A549 treated with ZK216348 at 1 μM for 4 hours (cell line): ENCODE data around the gene C12orf43. TPM values are rescaled to one million over a fixed set of nuclear protein-coding genes. Genes with fewer than 3 reads are reported as not detected.

ENCODE experiments used
- total RNA-seq: library from RNA; stranded (reverse); fragments of 200-300 nt; extraction: Qiagen RNA extraction; gene quantifications from 5 replicates; pipeline ENCODE4 v1.2.3, GENCODE V29; 2022; ENCODE audit warnings: low read depth

Gene C12orf43, protein sequence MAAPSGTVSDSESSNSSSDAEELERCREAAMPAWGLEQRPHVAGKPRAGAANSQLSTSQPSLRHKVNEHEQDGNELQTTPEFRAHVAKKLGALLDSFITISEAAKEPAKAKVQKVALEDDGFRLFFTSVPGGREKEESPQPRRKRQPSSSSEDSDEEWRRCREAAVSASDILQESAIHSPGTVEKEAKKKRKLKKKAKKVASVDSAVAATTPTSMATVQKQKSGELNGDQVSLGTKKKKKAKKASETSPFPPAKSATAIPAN
- total RNA-seq, result 20.5 to 25.6 TPM (median 24.5 TPM) in 5 replicates

GRCh38 chr12:121015825-121016766 is at the start of gene C12orf43:
Gene C12orf43, minus strand, starts transcription at chr12:121016487. Its CDS starts 13 bp downstream, at chr12:121016474.

GRCh38 chr12:121038861-121039668 is 22.8 kb upstream of the C12orf43 start, which contains the start of gene OASL:
Gene OASL, minus strand, starts transcription at chr12:121039246. Its CDS starts 275 bp downstream, at chr12:121038971.

GRCh38 chr12:120978296-120979219 is 37.7 kb downstream of the C12orf43 start, which contains the start of gene HNF1A:
Gene HNF1A, plus strand, starts transcription at chr12:120978543. Its CDS starts 226 bp downstream, at chr12:120978769.

Other genes with a start within 250 kb of the C12orf43 start
- 31.8 to 52.9 TPM (median 46.9 TPM) in 5 replicates for gene SPPL3, start 112.1 kb downstream of the C12orf43 start, total RNA-seq
- gene HNF1A, start 37.9 kb downstream of the C12orf43 start, total RNA-seq, result 2.8 to 6.8 TPM (median 5.6 TPM) in 5 replicates
- 2.7 to 4.1 TPM (median 3.7 TPM) in 5 replicates for gene OASL, start 22.8 kb upstream of the C12orf43 start, total RNA-seq
- gene P2RX7, start 116.4 kb upstream of the C12orf43 start, total RNA-seq, result not detected in 5 replicates
- gene P2RX4, start 193.6 kb upstream of the C12orf43 start, total RNA-seq, result 14.6 to 18.6 TPM (median 17.3 TPM) in 5 replicates